H9 (cell line): Measurements from ENCODE around the gene SPATA2L. TPM values are rescaled to one million over a fixed set of nuclear protein-coding genes. Genes with fewer than 3 reads are reported as not detected.

ENCODE experiments used
- DNase-seq: peaks from one replicate; pipeline ENCODE4 v3.0.0-alpha.2; 2017
- H2AFZ ChIP-seq: one replicate; pipeline ENCODE4 v1.6.1; 2013; ENCODE audit warnings: mild to moderate bottlenecking, low read length, control low read depth, moderate library complexity
- H2AK5ac ChIP-seq: 2 replicates; pipeline ENCODE4 v1.6.1; 2013; ENCODE audit warnings: low read length, control low read depth, mixed read lengths; ENCODE audit not compliant: insufficient read length
- H2BK120ac ChIP-seq: one replicate; pipeline ENCODE4 v1.6.1; 2013; ENCODE audit warnings: low read depth, mild to moderate bottlenecking, low read length, control low read depth, inconsistent platforms; ENCODE audit not compliant: poor library complexity, severe bottlenecking
- H2BK12ac ChIP-seq: 2 replicates; pipeline ENCODE4 v1.6.1; 2013; ENCODE audit warnings: low read length, control low read depth, mixed read lengths, low read depth; ENCODE audit not compliant: insufficient read length
- H2BK15ac ChIP-seq: 2 replicates; pipeline ENCODE4 v1.6.1; 2013; ENCODE audit warnings: low read depth, low read length, control low read depth
- H2BK20ac ChIP-seq: one replicate; pipeline ENCODE4 v1.6.1; 2013; ENCODE audit warnings: low read depth, mild to moderate bottlenecking, low read length, control low read depth, inconsistent platforms; ENCODE audit not compliant: poor library complexity, severe bottlenecking
- H2BK5ac ChIP-seq: 2 replicates; pipeline ENCODE4 v1.6.1; 2013; ENCODE audit warnings: low read length, control low read depth, mixed read lengths; ENCODE audit not compliant: insufficient read length
- H3K14ac ChIP-seq: 2 replicates; pipeline ENCODE4 v1.6.1; 2013; ENCODE audit warnings: low read length, control low read depth; ENCODE audit not compliant: insufficient read depth
- H3K18ac ChIP-seq: 2 replicates; pipeline ENCODE4 v1.6.1; 2013; ENCODE audit warnings: low read depth, mild to moderate bottlenecking, mixed read lengths, low read length, control low read depth; ENCODE audit not compliant: insufficient read length
- H3K23ac ChIP-seq: 2 replicates; pipeline ENCODE4 v1.6.1; 2013; ENCODE audit warnings: low read length, control low read depth, mixed read lengths, low read depth; ENCODE audit not compliant: insufficient read length
- H3K23me2 ChIP-seq: 2 replicates; pipeline ENCODE4 v1.6.1; 2013; ENCODE audit warnings: low read depth, mild to moderate bottlenecking, mixed read lengths, low read length, control low read depth; ENCODE audit not compliant: insufficient read length, poor library complexity, severe bottlenecking
- H3K27ac ChIP-seq: 2 replicates; pipeline ENCODE4 v1.5.1; 2013; ENCODE audit warnings: low read length, control low read depth, mixed read lengths, low read depth; ENCODE audit not compliant: insufficient read length
- H3K27me3 ChIP-seq: 2 replicates; pipeline ENCODE4 v1.6.1; 2013; ENCODE audit warnings: low read length, control low read depth, inconsistent platforms; ENCODE audit not compliant: insufficient read depth
- H3K4ac ChIP-seq: 2 replicates; pipeline ENCODE4 v1.6.1; 2013; ENCODE audit warnings: low read depth, mild to moderate bottlenecking, control low read depth, inconsistent platforms, low read length, moderate library complexity
- H3K4me1 ChIP-seq: 2 replicates; pipeline ENCODE4 v1.6.1; 2013; ENCODE audit warnings: low read length, control low read depth, inconsistent platforms; ENCODE audit not compliant: insufficient read depth
- H3K4me2 ChIP-seq: 2 replicates; pipeline ENCODE4 v1.6.1; 2013; ENCODE audit warnings: low read length, control low read depth, mixed read lengths; ENCODE audit not compliant: insufficient read length, insufficient read depth
- H3K56ac ChIP-seq: 2 replicates; pipeline ENCODE4 v1.6.1; 2013; ENCODE audit warnings: low read depth, mild to moderate bottlenecking, mixed read lengths, low read length, control low read depth; ENCODE audit not compliant: insufficient read length
- H3K79me1 ChIP-seq: 2 replicates; pipeline ENCODE4 v1.6.1; 2013; ENCODE audit warnings: low read depth, mild to moderate bottlenecking, moderate library complexity, low read length, control low read depth, inconsistent platforms; ENCODE audit not compliant: insufficient read depth, poor library complexity, severe bottlenecking
- H3K79me2 ChIP-seq: 2 replicates; pipeline ENCODE4 v1.6.1; 2013; ENCODE audit warnings: low read length, control low read depth, inconsistent platforms; ENCODE audit not compliant: insufficient read depth
- H3K9ac ChIP-seq: 2 replicates; pipeline ENCODE4 v1.6.1; 2013; ENCODE audit warnings: low read length, control low read depth, mixed read lengths; ENCODE audit not compliant: insufficient read length; ENCODE audit errors: extremely low read depth
- H3K9me3 ChIP-seq: one replicate; pipeline ENCODE4 v1.6.1; 2013; ENCODE audit warnings: low read depth, low read length, inconsistent platforms; ENCODE audit not compliant: control insufficient read depth
- H3T11ph ChIP-seq: one replicate; pipeline ENCODE4 v1.6.1; 2013; ENCODE audit warnings: mild to moderate bottlenecking, low read length, control low read depth, inconsistent platforms
- H4K20me1 ChIP-seq: one replicate; pipeline ENCODE4 v1.6.1; 2013; ENCODE audit not compliant: control insufficient read depth, insufficient read length, insufficient read depth
- H4K5ac ChIP-seq: 2 replicates; pipeline ENCODE4 v1.6.1; 2013; ENCODE audit warnings: low read depth, mild to moderate bottlenecking, mixed read lengths, low read length, control low read depth; ENCODE audit not compliant: insufficient read length
- H4K8ac ChIP-seq: replicated peaks from 2 replicates; pipeline ENCODE4 v1.6.1; 2013; ENCODE audit warnings: low read length, control low read depth, mixed read lengths, low read depth; ENCODE audit not compliant: insufficient read length
- H4K91ac ChIP-seq: 2 replicates; pipeline ENCODE4 v1.6.1; 2013; ENCODE audit warnings: low read depth, mild to moderate bottlenecking, moderate library complexity, mixed read lengths, low read length, control low read depth; ENCODE audit not compliant: insufficient read length
- H3K27ac Mint-ChIP-seq, 3 experiments: 2 replicates in 2 of 3; 3 replicates in 1 of 3; pipeline ENCODE4 v1.8.0; 2020 to 2021; ENCODE audit warnings: mixed read lengths in 3 of 3, mild to moderate bottlenecking in 1 of 3, moderate library complexity in 1 of 3
- H3K27me3 Mint-ChIP-seq: 2 replicates; pipeline ENCODE4 v1.8.0; 2021; ENCODE audit warnings: low read depth, mild to moderate bottlenecking, moderate library complexity, mixed read lengths
- H3K36me3 Mint-ChIP-seq, 3 experiments: 2 replicates in 2 of 3; 3 replicates in 1 of 3; pipeline ENCODE4 v1.8.0; 2020 to 2021; ENCODE audit warnings: low read depth in 3 of 3, mixed read lengths in 3 of 3; ENCODE audit not compliant: insufficient read depth in 1 of 3
- H3K4me1 Mint-ChIP-seq, 2 experiments: 2 replicates each; pipeline ENCODE4 v1.8.0; 2020; ENCODE audit warnings: mixed read lengths in 2 of 2
- H3K4me3 Mint-ChIP-seq, 2 experiments: 2 replicates in 1 of 2; 3 replicates in 1 of 2; pipeline ENCODE4 v1.8.0; 2020 to 2021; ENCODE audit warnings: mild to moderate bottlenecking in 2 of 2, mixed read lengths in 2 of 2, moderate library complexity in 1 of 2
- H3K9me3 Mint-ChIP-seq, 2 experiments: 2 replicates in 1 of 2; 3 replicates in 1 of 2; pipeline ENCODE4 v1.8.0; 2020; ENCODE audit warnings: mild to moderate bottlenecking in 2 of 2, mixed read lengths in 2 of 2, moderate library complexity in 1 of 2
- WGBS: extraction: QIAGEN DNeasy Blood & Tissue Kit; methylation state at CpG from one replicate; pipeline ENCODE4 v1.1.7; 2013; ENCODE audit warnings: missing lambda C conversion rate, low lambda C conversion rate, mixed read lengths; ENCODE audit not compliant: insufficient read length; ENCODE audit errors: extremely low coverage; 5-methylcytosine and 5-hydroxymethylcytosine counted together
- total RNA-seq: library from RNA; stranded (reverse); gene quantifications from 2 replicates; pipeline ENCODE4 v1.2.1, GENCODE V29; 2021
- TF ChIP-seq, protein P1 (sequence below): fragments of 200-600 bp; sonication (generic); conservative IDR thresholded peaks from 3 replicates; pipeline ENCODE4 v1.8.0; 2021; ENCODE audit warnings: antibody characterized with exemption, mild to moderate bottlenecking

SPATA2L gene
- total RNA-seq, 1 experiment from 2014 or later: 27.1 TPM

DNA sequence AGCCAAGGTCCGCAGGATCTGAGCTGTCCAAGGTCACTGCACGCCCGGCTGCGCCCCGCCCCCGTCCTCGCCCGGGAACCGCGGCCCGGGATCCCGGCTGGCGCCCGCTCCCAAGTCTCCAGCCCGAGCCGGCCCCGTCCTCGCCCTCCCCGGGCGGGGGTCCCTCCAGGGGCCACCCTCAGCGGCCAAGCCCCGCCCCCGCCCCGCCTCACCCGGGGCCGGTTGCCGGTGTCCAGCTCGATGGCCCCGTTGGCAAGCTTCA, 19.0 kb upstream of the SPATA2L start:
- Histone ChIP-seq H2BK20ac (no peak overlapping the region), H4K20me1 (no peaks in the 10 kb centered on the region), H3K9ac (no peak overlapping the region), H3K4ac (no peak overlapping the region), H2AFZ (no peak overlapping the region), H3K56ac (no peak overlapping the region), H3T11ph (no peak overlapping the region), H3K23ac (no peak overlapping the region), H3K27me3 (peaks cover 9% of the 10 kb centered on the region; the same call in 1 of the 2 replicates), H2AK5ac (no peak overlapping the region), H2BK120ac (no peak overlapping the region), H3K4me2 (peak overlapping the region; percentile 64), H3K79me1 (no peaks in the 10 kb centered on the region), H2BK12ac (no peak overlapping the region), H3K18ac (no peak overlapping the region), H3K14ac (no peak overlapping the region), H2BK15ac (no peak overlapping the region; the same call in 1 of the 2 replicates), H3K23me2 (peaks cover 18% of the 10 kb centered on the region), H4K91ac (no peak overlapping the region), H4K8ac (no peak overlapping the region), H3K27ac (no peak overlapping the region), H4K5ac (no peak overlapping the region), H3K9me3 (no peaks in the 10 kb centered on the region), H3K4me1 (no peaks in the 10 kb centered on the region), H3K79me2 (no peaks in the 10 kb centered on the region), H2BK5ac (no peak overlapping the region)
- Mint-ChIP-seq H3K4me3 (peak overlapping the region; percentile 76 to 87), H3K9me3 (no peaks in the 10 kb centered on the region), H3K27me3 (peaks cover 55% of the 10 kb centered on the region), H3K27ac (peak overlapping the region in 1 of 3 experiments; percentile 87; a peak in 3 of 7 replicates), H3K36me3 (peaks cover 27 to 46% (median 35%) of the 10 kb centered on the region in 3 experiments), H3K4me1 (peaks cover 14 to 15% of the 10 kb centered on the region in 2 experiments)
- TF ChIP-seq, protein P1, sequence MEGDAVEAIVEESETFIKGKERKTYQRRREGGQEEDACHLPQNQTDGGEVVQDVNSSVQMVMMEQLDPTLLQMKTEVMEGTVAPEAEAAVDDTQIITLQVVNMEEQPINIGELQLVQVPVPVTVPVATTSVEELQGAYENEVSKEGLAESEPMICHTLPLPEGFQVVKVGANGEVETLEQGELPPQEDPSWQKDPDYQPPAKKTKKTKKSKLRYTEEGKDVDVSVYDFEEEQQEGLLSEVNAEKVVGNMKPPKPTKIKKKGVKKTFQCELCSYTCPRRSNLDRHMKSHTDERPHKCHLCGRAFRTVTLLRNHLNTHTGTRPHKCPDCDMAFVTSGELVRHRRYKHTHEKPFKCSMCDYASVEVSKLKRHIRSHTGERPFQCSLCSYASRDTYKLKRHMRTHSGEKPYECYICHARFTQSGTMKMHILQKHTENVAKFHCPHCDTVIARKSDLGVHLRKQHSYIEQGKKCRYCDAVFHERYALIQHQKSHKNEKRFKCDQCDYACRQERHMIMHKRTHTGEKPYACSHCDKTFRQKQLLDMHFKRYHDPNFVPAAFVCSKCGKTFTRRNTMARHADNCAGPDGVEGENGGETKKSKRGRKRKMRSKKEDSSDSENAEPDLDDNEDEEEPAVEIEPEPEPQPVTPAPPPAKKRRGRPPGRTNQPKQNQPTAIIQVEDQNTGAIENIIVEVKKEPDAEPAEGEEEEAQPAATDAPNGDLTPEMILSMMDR: no peak
- no CpG with 5 or more reads among the region's 29 CpGs for WGBS
- peak; percentile 67 for DNase-seq
